GM12873 (cell line): Measurements from ENCODE around the gene MAGI1.

Experiments used
- CTCF ChIP-seq: IDR thresholded peaks from 2 replicates; pipeline ENCODE4 v1.5.1; 2012; ENCODE audit warnings: low read depth, mild to moderate bottlenecking, moderate library complexity, low read length, control low read depth; ENCODE audit not compliant: insufficient read depth; ENCODE audit errors: missing control alignments

Gene MAGI1

GRCh38 chr3:66075281-66075680 is 36.6 kb upstream of the MAGI1 start:
- TF ChIP-seq CTCF = no peak

- no peak for TF ChIP-seq CTCF
Measured at GRCh38 chr3:66073464-66074141, 34.9 kb upstream of the MAGI1 start.

- TF ChIP-seq CTCF = no peak
Measured at GRCh38 chr3:66068255-66068654, 29.5 kb upstream of the MAGI1 start.

GRCh38 chr3:66066963-66067617 is 28.4 kb upstream of the MAGI1 start:
- no peak for TF ChIP-seq CTCF

GRCh38 chr3:66055289-66055688 is 16.6 kb upstream of the MAGI1 start:
- TF ChIP-seq CTCF = no peak

GRCh38 chr3:66053550-66054094 is 14.9 kb upstream of the MAGI1 start:
- no peak for TF ChIP-seq CTCF

GRCh38 chr3:66052721-66053549 is 14.2 kb upstream of the MAGI1 start:
- TF ChIP-seq CTCF = no peak
